ENCODE data around the gene SIRT5.

The SIRT5 gene

DNA sequence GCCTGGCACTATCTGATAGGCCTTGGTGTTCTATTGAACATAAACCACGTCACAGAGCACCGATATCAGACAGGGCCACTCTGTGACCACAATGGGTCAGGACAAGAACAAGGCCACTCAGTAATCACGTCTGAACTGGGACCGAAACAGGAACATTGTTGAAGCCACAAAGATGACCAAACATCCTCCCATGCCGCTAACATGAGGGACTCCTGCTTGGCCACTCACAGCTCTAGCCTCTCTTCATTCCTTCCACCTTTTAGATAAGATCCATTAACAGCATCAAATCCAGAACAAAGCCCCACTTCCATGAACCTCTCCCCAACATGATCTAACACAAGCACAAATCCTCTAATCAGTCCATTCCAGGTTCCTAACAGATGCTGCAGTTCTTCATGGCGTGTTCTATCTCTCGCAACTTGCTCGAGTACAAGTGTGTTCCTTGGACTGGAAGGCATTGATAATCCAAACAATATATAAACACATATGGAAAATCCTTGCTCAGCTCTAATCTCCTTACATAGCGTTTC lies 7.4 kb downstream of the SIRT5 start:
- H3K4me3 ChIP-seq (ENCODE audit: low read length): no peak overlapping the region
- DNase-seq (ENCODE audit: low read depth): no peak
- TF ChIP-seq, protein P1, sequence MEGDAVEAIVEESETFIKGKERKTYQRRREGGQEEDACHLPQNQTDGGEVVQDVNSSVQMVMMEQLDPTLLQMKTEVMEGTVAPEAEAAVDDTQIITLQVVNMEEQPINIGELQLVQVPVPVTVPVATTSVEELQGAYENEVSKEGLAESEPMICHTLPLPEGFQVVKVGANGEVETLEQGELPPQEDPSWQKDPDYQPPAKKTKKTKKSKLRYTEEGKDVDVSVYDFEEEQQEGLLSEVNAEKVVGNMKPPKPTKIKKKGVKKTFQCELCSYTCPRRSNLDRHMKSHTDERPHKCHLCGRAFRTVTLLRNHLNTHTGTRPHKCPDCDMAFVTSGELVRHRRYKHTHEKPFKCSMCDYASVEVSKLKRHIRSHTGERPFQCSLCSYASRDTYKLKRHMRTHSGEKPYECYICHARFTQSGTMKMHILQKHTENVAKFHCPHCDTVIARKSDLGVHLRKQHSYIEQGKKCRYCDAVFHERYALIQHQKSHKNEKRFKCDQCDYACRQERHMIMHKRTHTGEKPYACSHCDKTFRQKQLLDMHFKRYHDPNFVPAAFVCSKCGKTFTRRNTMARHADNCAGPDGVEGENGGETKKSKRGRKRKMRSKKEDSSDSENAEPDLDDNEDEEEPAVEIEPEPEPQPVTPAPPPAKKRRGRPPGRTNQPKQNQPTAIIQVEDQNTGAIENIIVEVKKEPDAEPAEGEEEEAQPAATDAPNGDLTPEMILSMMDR (IDR thresholded peaks at IDR 0.05; ENCODE audit: insufficient read depth, low read depth, low read length, missing control alignments): no peak

DNA sequence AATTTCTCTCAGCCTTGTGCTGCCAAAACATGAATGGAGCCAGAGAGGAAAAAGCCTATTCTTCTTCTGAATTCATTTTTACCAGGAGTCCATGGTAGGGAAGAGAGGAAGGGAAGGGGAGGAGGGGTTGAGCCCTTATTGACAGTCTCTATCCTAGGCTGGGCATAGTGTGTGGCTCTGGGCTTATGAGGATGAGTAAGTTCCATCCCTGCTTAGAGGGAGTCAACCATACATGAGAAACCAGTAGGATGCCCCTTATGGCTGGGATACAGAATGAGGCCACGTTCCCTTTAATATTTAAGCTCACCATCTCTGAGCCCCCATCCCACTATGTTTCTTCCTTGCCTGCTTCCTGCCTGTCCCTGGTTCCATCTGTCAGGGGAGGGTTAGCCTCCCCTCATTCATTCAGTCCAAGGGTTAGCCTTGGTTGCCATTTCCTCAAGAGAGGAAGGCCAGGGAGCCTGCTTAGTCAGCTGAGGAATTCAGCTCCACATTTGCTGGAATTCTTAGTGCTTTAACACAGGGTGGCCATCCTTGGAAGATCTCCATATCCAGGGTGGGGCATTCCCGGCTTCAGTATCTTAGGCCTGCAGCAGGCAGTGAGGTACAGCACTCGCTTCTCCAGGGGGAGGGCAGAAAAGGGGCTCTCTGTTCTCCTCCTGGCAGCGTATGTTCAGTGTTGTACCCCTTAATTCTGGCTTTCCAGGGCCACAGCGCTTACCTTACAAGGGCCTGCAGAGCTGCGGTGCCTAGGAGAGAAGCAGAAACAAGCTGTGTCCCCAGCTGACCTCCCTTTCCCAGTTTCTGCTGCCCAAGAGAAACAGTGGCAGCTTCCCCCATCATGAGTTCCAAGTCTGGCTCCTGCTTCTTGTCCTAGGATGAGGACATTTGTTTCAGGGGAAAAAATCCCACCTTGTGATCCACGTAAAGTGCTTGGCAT lies 12.5 kb downstream of the SIRT5 start:
- TF ChIP-seq, protein P1 (IDR thresholded peaks at IDR 0.05; ENCODE audit: insufficient read depth, low read depth, low read length, missing control alignments): no peak
- no peak for DNase-seq (ENCODE audit: low read depth)
- no peak overlapping the region for H3K4me3 ChIP-seq (ENCODE audit: low read length)

DNA sequence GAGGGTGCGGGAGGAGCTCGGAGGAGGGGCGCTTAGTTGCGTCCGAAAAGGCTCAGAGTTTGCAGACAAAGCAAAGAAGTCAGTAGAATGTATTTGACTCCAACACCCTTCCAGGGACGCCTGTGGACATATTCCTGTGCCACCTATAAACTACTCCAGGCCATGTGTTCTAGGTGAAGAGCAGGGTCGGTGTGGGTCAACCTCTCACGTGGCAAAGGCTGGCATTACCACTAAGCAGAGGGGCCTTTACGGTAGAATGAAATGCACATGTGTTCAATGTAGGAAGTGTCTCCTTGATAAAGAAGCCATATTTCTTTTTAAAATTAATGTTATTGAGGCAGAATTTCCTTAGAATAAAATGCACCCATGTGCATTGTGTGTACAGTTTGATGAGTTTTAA lies 15.4 kb downstream of the SIRT5 start:
- TF ChIP-seq, protein P1 (IDR thresholded peaks at IDR 0.05; ENCODE audit: insufficient read depth, low read depth, low read length, missing control alignments): no peak
- no peak overlapping the region for H3K4me3 ChIP-seq (ENCODE audit: low read length)
- DNase-seq (ENCODE audit: low read depth): no peak

DNA sequence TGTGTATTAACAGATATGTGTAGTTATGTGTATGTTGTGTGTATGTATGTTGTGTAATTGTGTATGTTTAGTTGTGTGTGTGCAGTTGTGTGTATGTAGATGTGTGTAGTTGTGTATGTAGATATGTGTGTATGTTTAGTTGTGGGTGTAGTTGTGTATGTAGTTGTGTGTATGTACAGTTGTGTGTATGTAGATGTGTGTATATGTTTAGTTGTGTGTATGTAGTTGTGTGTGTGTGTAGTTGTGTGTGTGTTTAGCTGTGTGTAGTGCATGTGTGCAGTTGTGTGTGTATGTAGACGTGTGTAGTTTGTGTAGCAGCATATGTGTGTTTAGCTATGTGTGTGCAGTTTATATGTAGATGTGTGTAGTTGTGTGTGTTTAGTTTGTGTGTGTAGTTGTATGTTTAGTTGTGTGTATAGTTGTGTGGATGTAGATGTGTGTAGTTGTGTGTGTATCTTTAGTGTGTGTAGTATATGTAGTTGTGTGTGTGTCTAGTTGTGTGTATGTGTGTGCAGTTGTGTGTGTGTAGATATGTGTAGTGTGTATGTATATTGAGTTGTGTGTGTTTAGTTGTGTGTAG lies 16.3 kb downstream of the SIRT5 start:
- H3K4me3 ChIP-seq (ENCODE audit: low read length): no peak overlapping the region
- TF ChIP-seq, protein P1 (IDR thresholded peaks at IDR 0.05; ENCODE audit: insufficient read depth, low read depth, low read length, missing control alignments): no peak

DNA sequence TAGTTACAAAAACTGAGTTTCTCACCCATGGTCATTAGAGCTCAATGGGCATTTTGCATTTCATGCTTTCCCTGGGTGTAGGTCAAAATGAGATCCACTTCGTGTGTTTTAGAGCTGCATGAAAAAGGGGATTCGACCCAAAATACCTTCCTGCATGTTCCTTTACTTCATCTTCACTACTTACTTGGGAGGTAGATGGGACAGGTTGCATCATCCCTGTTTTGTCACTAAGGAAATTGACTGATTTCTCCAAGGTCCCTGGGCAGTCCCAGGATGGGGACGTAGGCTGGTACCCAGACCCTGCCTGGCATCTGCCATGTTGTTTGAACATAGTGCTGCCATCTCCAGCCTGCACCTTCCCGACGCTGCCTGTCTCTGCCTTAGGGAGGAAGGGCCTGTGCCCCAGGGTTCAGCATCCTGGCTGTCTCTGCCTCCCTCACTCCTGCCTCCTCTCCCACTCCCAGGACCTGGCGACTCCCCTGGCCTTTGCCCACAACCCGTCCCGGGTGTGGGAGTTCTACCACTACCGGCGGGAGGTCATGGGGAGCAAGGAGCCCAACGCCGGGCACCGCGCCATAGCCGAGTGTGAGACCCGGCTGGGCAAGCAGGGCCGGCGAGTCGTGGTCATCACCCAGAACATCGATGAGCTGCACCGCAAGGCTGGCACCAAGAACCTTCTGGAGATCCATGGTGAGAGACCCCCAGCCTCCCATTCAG lies 17.0 kb downstream of the SIRT5 start:
- TF ChIP-seq, protein P1 (IDR thresholded peaks at IDR 0.05; ENCODE audit: insufficient read depth, low read depth, low read length, missing control alignments): no peak
- no peak for DNase-seq (ENCODE audit: low read depth)
- H3K4me3 ChIP-seq (ENCODE audit: low read length): no peak overlapping the region

More for the DNA sequence above, 16.3 kb downstream of the SIRT5 start:
- no peak for DNase-seq (ENCODE audit: low read depth)

DNA sequence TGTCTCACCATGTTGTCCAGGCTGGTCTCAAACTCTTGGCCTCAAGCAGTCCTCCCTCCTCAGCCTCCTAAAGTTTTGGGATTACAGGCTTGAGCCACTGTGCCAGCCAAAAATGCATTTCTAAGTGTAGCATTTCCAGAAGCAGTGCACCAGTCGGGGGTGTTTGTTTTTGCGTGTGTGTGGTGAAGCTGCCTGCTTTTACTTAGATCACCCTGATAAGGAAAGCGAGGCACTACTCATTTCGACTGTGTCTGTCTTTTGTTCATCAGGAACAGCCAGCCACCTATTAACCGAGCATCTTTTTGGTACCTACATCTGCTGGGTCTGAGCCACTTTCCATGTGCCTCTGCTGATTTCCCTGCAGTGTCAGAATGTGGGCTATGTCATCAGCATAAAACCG lies 18.7 kb downstream of the SIRT5 start:
- no peak for DNase-seq (ENCODE audit: low read depth)
- TF ChIP-seq, protein P1 (IDR thresholded peaks at IDR 0.05; ENCODE audit: insufficient read depth, low read depth, low read length, missing control alignments): no peak
- H3K4me3 ChIP-seq (ENCODE audit: low read length): no peak overlapping the region

Measured in epithelial cell of esophagus (primary cell).